Vagina (tissue), 2 donors: Measurements from ENCODE around the gene CSPG4.

ENCODE experiments used
- CTCF ChIP-seq, 3 experiments: fragments of 450-650 bp in 2 of 3; fragments of 200-600 bp in 1 of 3; sonication (generic) in 1 of 3; IDR thresholded peaks; one replicate each; pipeline ENCODE4 v1.5.1; 2017 to 2019; ENCODE audit warnings: antibody characterized with exemption in 3 of 3, mild to moderate bottlenecking in 2 of 3, moderate library complexity in 2 of 3
- POLR2A ChIP-seq, 2 donors: fragments of 450-650 bp; IDR thresholded peaks; one replicate each; pipeline ENCODE4 v1.6.1; 2017; ENCODE audit warnings: antibody characterized with exemption in 2 of 2, mild to moderate bottlenecking in 2 of 2, moderate library complexity in 2 of 2
- POLR2AphosphoS5 ChIP-seq, 2 donors: sonication (generic); formaldehyde crosslinking; IDR thresholded peaks; one replicate each; pipeline ENCODE4 v1.9.0; 2017; ENCODE audit warnings: antibody characterized with exemption in 2 of 2, mild to moderate bottlenecking in 2 of 2, low read depth in 1 of 2; ENCODE audit not compliant: insufficient read depth in 1 of 2

GRCh38 chr15:75706682-75706954 is 6.0 kb downstream of the CSPG4 start:
- TF ChIP-seq CTCF (IDR thresholded peaks at IDR 0.05) (no peak), POLR2A (IDR thresholded peaks at IDR 0.05) (no peak), POLR2AphosphoS5 (IDR thresholded peaks at IDR 0.05; ENCODE audit: insufficient read depth in 1 of 2, low read depth in 1 of 2) (no peak)
